NCI-H82 treated with DMSO at 0.1 percent for 48 hours (cell line): ENCODE data around the gene MEI1.

Source experiments
- DNase-seq: peaks from one replicate; lab custom pipeline; 2025; ENCODE audit not compliant: unreplicated experiment; lab: John Stamatoyannopoulos, UW

Gene MEI1

GRCh38 chr22:41838842-41839618, 139.7 kb downstream of the MEI1 start:
- no peak for DNase-seq

GRCh38 chr22:41840216-41840615, 140.9 kb downstream of the MEI1 start:
- no peak for DNase-seq

DNA sequence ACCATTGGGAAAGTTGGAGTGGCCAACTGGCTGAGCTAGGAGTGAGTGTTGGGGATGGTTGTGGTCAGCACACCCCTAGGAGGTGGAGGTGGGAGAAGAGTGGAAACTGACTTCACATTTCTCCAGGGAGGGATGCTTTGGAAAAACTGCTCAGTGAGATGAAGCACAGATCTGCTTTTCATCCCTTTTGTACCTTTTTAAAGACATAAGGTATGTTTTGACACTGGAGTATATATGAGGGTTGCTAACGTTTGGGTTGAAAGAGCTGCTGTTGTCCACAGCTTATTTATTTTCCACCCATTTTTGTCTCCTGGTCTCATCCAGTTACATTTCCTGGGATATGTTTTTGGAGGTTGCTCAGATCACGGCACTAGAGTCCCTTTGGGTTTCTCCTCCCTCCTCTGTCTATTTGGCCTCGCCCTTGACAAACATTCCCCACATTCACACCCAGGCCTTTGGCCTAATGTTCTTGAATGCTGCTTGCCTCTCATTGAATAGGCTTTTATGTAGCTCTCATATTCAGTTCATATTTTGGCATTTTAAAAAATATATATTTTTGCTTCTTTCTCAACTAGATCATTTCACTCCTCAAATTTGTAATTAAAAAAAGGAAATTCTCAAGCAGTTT, 141.9 kb downstream of the MEI1 start:
- DNase-seq, result no peak

- no peak for DNase-seq
Observed at GRCh38 chr22:41842996-41843970, 144.0 kb downstream of the MEI1 start.

DNA sequence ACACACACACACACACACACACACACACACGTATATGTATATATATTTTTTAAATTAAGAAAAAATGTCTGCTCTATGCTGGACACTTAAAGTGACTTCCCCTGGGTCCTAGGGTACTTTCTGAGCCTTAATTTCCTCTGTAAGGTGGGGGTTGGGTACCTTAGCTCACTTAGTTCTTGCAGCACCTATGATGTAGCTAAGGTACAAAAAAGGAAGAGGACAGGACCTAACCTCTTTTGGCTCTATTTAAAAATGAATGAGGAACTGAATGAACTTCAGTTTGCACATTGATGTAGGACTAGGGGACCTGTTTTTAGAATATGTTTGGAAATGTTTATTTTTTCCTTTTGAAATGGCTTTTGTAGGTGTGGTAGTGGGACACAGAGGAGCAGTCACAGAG, 144.7 kb downstream of the MEI1 start:
- DNase-seq, result no peak

GRCh38 chr22:41844513-41844912, 145.2 kb downstream of the MEI1 start:
- no peak for DNase-seq

DNA sequence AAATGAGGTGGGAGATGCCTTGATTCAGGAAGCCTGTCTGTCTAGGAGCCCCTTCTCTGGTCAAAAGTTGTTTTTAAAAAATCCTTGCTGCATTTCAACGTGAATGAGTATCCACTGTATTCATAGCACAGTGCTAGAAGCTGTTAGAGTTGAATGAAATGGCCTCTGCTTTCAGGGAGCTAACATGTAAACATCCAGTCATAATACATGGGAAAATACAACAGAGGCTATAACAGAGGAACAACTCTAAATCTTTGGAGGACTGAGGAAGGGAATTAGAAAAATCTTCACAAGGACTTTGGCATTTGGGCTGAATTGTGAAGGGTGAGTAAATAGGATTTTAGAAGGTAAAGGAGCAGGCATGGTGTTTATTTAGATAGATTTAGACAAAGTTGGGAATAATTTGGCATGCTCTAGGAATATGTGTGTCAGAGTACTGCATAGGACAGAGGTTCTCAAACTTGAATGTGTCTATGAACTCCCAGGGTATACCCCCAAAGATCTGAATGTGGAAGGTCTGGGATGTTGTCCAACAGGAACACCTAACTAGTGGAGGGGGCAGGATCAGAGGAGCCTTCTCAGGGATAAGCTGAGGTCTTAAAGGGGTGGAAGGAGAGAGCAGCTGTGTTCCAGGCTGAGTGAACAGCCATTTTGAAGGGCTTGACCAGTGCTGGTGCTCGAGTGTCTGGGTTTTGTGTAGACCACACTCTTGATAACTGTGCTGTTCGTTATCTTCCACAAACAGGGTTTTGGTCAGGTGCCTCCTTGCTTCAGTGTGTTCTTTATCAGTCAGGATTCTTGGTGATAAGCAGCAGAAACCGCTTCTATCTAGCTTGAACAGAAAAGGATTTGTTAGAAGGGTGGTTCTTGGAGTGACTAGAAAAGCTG, 146.3 kb downstream of the MEI1 start:
- DNase-seq, result peak; percentile 47

DNA sequence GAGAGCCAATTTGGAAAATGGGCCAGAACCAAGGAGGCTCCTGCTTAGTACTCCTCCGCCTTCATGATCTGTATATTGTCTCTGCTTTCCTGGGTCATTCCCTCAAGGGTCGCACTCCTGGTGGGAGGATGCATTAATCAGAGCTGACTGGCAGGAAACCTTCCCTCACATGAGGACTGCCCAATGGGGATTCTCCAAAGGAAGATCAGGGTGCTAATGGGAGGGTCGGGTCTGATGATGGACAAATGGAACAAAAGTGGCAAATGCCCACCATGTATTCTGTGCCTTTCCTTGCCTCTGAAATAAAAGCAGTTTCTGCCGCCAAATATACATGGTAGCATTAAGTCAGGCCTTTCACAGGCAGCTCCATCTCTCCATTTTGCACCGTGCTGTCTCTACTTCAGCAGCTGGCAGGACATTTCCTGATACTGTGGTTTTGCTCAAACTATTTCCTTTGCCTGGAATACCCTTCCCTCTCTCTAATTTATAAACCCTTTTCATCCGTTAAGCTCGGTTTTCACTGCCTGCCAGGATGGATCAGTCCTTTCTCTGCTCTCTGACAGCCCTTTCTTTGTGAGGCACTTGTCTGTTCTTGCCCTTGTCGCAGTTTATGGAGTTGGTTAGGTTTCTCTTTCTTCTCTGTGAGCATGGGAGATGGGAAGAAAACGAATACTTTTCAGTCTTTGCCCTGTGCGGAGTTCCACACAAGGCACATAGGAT, 147.1 kb downstream of the MEI1 start:
- DNase-seq, result no peak

DNA sequence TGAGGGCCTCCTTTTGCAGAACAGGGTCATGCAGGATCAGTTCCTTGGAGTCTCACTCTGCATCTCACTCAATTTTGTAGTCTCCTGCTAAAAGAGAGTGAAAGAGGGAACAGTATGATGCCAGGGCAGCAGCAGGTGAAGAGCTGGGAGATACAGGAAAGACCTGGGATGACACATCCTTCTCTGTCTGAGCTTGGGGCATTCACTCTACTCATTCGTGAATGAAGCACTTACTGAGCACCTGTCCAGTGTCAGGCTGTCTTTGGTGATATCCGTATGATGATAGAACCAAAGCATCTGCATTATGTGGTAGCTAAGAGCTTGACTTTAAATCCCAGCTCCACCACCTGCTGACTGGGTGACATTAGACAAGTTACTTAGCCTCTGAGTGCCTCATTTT, 148.0 kb downstream of the MEI1 start:
- no peak for DNase-seq

DNA sequence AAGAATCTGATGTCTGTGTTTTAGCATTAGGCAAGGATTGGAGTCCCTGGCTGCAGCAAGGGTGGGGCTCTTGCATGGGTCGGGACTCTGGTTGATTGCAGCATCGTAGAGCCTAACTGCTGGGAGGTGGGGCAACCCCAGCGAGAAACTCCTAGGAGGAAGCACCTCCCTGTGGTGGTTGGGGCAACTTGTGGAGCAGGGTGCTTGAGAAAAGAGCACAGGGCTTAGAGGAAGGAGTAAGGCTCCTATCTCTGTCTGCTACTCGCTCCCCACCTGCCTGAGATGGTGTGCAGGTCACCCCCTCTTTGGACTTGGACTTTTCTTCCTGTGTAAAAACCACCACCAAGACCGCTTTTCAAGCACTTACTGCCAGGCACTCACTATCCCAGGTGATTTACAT, 149.2 kb downstream of the MEI1 start:
- no peak for DNase-seq
